Measurements from ENCODE around the gene AIFM1. TPM values are rescaled to one million over a fixed set of nuclear protein-coding genes. Genes with fewer than 3 reads are reported as not detected.
A peak's percentile ranks its signal among the peaks of the same experiment; 100 is the strongest.

Gene AIFM1
- total and polyA plus RNA-seq, 4 experiments from 2014 or later: 20.0 to 39.4 (median 27.9) TPM

GRCh38 chrX:130094696-130095095 is 70.9 kb downstream of the AIFM1 start:
- H3K4me1 ChIP-seq (ENCODE audit: insufficient read depth, low read length): peaks cover 85% of the 10 kb centered on the region
- no peaks in the 10 kb centered on the region for H3K27me3 ChIP-seq (ENCODE audit: insufficient read depth, low read length)
- no peaks in the 10 kb centered on the region for H3K9me3 Mint-ChIP-seq
- no peaks in the 10 kb centered on the region for H3K27me3 Mint-ChIP-seq
- no peak overlapping the region for H3K27ac ChIP-seq (ENCODE audit: low read depth, low read length)
- POLR2A ChIA-PET (ENCODE audit: partially characterized antibody): interaction anchor here (1.0 to 8.2 kb wide), 7 partner anchors 9 to 77 kb away, joined by 3 to 57 read pairs (median 6); partner anchors contain the start of genes ELF4 and RAB33A
- H3K9me3 ChIP-seq (ENCODE audit: control insufficient read depth in 1 of 2, low read length in 2 of 2): no peaks in the 10 kb centered on the region
- H3K4me3 ChIP-seq (ENCODE audit: low read length in 2 of 2): no peak overlapping the region
- H3K36me3 Mint-ChIP-seq: peaks cover 0 to 4% of the 10 kb centered on the region in 2 donors
- intact Hi-C loops (cut with micrococcal nuclease): no loop called here
- CTCF ChIA-PET (ENCODE audit: partially characterized antibody): interaction anchor here (1.3 to 6.5 kb wide), 6 partner anchors 11 to 26 kb away, joined by 3 to 49 read pairs (median 6); no protein-coding TSS in a partner anchor
- H3K4me3 Mint-ChIP-seq: peak overlapping the region in 5 of 8 donors; percentile 3 to 39 (median 21)
- DNase-seq: no peak
- H3K36me3 ChIP-seq (ENCODE audit: insufficient read depth, low read length): no peaks in the 10 kb centered on the region
- H3K27ac Mint-ChIP-seq: peak overlapping the region in 6 of 7 donors; percentile 32 to 84 (median 79)
- peaks cover 36 to 82% (median 64%) of the 10 kb centered on the region in 4 donors for H3K4me1 Mint-ChIP-seq

- H3K4me1 Mint-ChIP-seq: peaks cover 33 to 83% (median 61%) of the 10 kb centered on the region in 4 donors
- H3K9me3 Mint-ChIP-seq: no peaks in the 10 kb centered on the region
Measured at GRCh38 chrX:130093271-130093670, 72.4 kb downstream of the AIFM1 start.

DNA sequence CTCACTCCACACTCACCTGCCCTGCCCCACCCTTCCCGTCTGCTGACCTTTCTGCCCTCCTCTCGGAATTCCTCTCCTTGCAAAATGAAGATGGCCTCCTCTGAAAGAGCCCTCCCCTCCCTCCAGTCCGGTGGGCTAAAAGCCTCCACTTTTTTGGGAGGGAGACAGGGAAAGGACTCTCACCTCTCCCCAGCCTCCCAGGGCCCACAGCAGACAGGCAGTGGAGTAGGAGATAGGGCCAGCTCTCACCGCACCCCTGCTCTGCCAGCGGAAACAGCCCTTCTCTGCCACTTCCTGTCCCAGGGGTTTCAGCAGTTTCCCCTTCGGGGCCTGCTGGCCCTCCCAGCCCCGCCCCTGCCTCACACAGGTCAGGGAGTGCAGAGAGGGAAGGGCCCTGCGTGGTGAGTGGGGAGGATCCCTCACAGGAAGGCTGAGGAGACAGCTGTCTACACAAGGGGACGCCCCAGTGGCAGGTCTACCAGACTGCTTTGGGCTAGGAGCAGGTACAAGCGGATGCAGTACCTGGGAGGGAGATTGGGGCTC is 73.6 kb downstream of the AIFM1 start:
- H3K27ac ChIP-seq (ENCODE audit: low read depth, low read length): peak overlapping the region; percentile 69
- H3K36me3 ChIP-seq (ENCODE audit: insufficient read depth, low read length): no peaks in the 10 kb centered on the region
- ChIA-PET POLR2A (ENCODE audit: partially characterized antibody) (interaction anchor here (0.7 to 1.7 kb wide), 11 partner anchors 8 to 487 kb away, joined by 3 to 12 read pairs (median 4); partner anchors contain the start of genes AIFM1, ELF4 and RAB33A), CTCF (ENCODE audit: partially characterized antibody) (interaction anchor here (1.0 to 9.4 kb wide), 3 partner anchors 10 to 28 kb away, joined by 4 to 118 read pairs (median 7); no protein-coding TSS in a partner anchor)
- no peaks in the 10 kb centered on the region for H3K27me3 ChIP-seq (ENCODE audit: insufficient read depth, low read length)
- Mint-ChIP-seq H3K4me3 (peak overlapping the region; percentile 87 to 96 (median 90)), H3K36me3 (peaks cover 0 to 4% of the 10 kb centered on the region in 2 donors), H3K9me3 (no peaks in the 10 kb centered on the region), H3K4me1 (peaks cover 33 to 82% (median 59%) of the 10 kb centered on the region in 4 donors), H3K27me3 (no peaks in the 10 kb centered on the region), H3K27ac (peak overlapping the region; percentile 93 to 99 (median 96))
- H3K9me3 ChIP-seq (ENCODE audit: control insufficient read depth in 1 of 2, low read length in 2 of 2): no peaks in the 10 kb centered on the region
- peak overlapping the region in 1 of 2 donors; percentile 49 for H3K4me3 ChIP-seq (ENCODE audit: low read length in 2 of 2)
- peaks cover 79% of the 10 kb centered on the region for H3K4me1 ChIP-seq (ENCODE audit: insufficient read depth, low read length)
- peak; percentile 85 to 96 (median 91) for DNase-seq
- intact Hi-C loops (cut with micrococcal nuclease): loop anchor here (1.0 kb wide), 3 partner anchors 10 to 28 kb away; no protein-coding TSS in a partner anchor

More at GRCh38 chrX:130093271-130093670, 72.4 kb downstream of the AIFM1 start:
- H3K4me1 ChIP-seq (ENCODE audit: insufficient read depth, low read length): peaks cover 79% of the 10 kb centered on the region
- intact Hi-C loops (cut with micrococcal nuclease): no loop called here
- H3K4me3 ChIP-seq (ENCODE audit: low read length in 2 of 2): peak overlapping the region in 1 of 2 donors; percentile 28
- H3K27me3 Mint-ChIP-seq: no peaks in the 10 kb centered on the region
- peak overlapping the region; percentile 30 to 96 (median 73) for H3K27ac Mint-ChIP-seq
- no peak overlapping the region for H3K27ac ChIP-seq (ENCODE audit: low read depth, low read length)
- no peaks in the 10 kb centered on the region for H3K27me3 ChIP-seq (ENCODE audit: insufficient read depth, low read length)
- ChIA-PET CTCF (ENCODE audit: partially characterized antibody) (interaction anchor here (0.8 kb wide), 1 partner anchor 26 kb away, joined by 3 read pairs; no protein-coding TSS in a partner anchor), POLR2A (ENCODE audit: partially characterized antibody) (interaction anchor here (8.2 kb wide), 1 partner anchor 16 kb away, joined by 57 read pairs; the partner anchor contains the start of gene ELF4)
- no peaks in the 10 kb centered on the region for H3K9me3 ChIP-seq (ENCODE audit: control insufficient read depth in 1 of 2, low read length in 2 of 2)
- H3K36me3 ChIP-seq (ENCODE audit: insufficient read depth, low read length): no peaks in the 10 kb centered on the region
- DNase-seq: no peak
- H3K4me3 Mint-ChIP-seq: peak overlapping the region in 3 of 8 donors; percentile 15 to 56 (median 33)
- H3K36me3 Mint-ChIP-seq: peaks cover 0 to 4% of the 10 kb centered on the region in 2 donors

- intact Hi-C loops (cut with micrococcal nuclease): no loop called here
- ChIA-PET CTCF (ENCODE audit: partially characterized antibody) (interaction anchor here (1.1 to 9.4 kb wide), 2 partner anchors 9 to 29 kb away, joined by 6 to 118 read pairs; no protein-coding TSS in a partner anchor), POLR2A (ENCODE audit: partially characterized antibody) (interaction anchor here (0.7 kb wide), 1 partner anchor 75 kb away, joined by 3 read pairs; the partner anchor contains the start of gene AIFM1)
- peaks cover 78% of the 10 kb centered on the region for H3K4me1 ChIP-seq (ENCODE audit: insufficient read depth, low read length)
- peak overlapping the region; percentile 76 to 94 (median 82) for H3K27ac Mint-ChIP-seq
- no peak overlapping the region for H3K27ac ChIP-seq (ENCODE audit: low read depth, low read length)
- peaks cover 28 to 86% (median 66%) of the 10 kb centered on the region in 4 donors for H3K4me1 Mint-ChIP-seq
- no peaks in the 10 kb centered on the region for H3K9me3 Mint-ChIP-seq
- H3K36me3 ChIP-seq (ENCODE audit: insufficient read depth, low read length): no peaks in the 10 kb centered on the region
- H3K27me3 ChIP-seq (ENCODE audit: insufficient read depth, low read length): no peaks in the 10 kb centered on the region
- peaks cover 0 to 5% of the 10 kb centered on the region in 2 donors for H3K36me3 Mint-ChIP-seq
- peak overlapping the region in 7 of 8 donors; percentile 46 to 79 (median 61) for H3K4me3 Mint-ChIP-seq
- H3K9me3 ChIP-seq (ENCODE audit: control insufficient read depth in 1 of 2, low read length in 2 of 2): no peaks in the 10 kb centered on the region
- DNase-seq: no peak
- H3K4me3 ChIP-seq (ENCODE audit: low read length in 2 of 2): no peak overlapping the region
- H3K27me3 Mint-ChIP-seq: no peaks in the 10 kb centered on the region
Measured at GRCh38 chrX:130090364-130090763, 75.3 kb downstream of the AIFM1 start.

GRCh38 chrX:130086447-130087206 is 79.0 kb downstream of the AIFM1 start:
- intact Hi-C loops (cut with micrococcal nuclease): loop anchor here (2.0 kb wide), 1 partner anchor 24 kb away; the partner anchor contains the start of gene ELF4
- peak overlapping the region; percentile 88 to 94 (median 92) for H3K4me3 Mint-ChIP-seq
- peaks cover 0 to 7% of the 10 kb centered on the region in 2 donors for H3K36me3 Mint-ChIP-seq
- peaks cover 24 to 90% (median 70%) of the 10 kb centered on the region in 4 donors for H3K4me1 Mint-ChIP-seq
- POLR2A ChIA-PET (ENCODE audit: partially characterized antibody): interaction anchor here (0.6 to 4.9 kb wide), 14 partner anchors 8 to 450 kb away, joined by 3 to 36 read pairs (median 4); partner anchors contain the start of genes AIFM1, ELF4 and RAB33A
- H3K27me3 Mint-ChIP-seq: no peaks in the 10 kb centered on the region
- H3K27me3 ChIP-seq (ENCODE audit: insufficient read depth, low read length): no peaks in the 10 kb centered on the region
- H3K27ac Mint-ChIP-seq: peak overlapping the region; percentile 89 to 94 (median 93)
- CTCF ChIA-PET (ENCODE audit: partially characterized antibody): interaction anchor here (0.9 to 9.4 kb wide), 5 partner anchors 11 to 33 kb away, joined by 3 to 118 read pairs (median 3); no protein-coding TSS in a partner anchor
- no peaks in the 10 kb centered on the region for H3K36me3 ChIP-seq (ENCODE audit: insufficient read depth, low read length)
- DNase-seq: peak; percentile 76 to 84 (median 78)
- H3K27ac ChIP-seq (ENCODE audit: low read depth, low read length): peak overlapping the region; percentile 70
- H3K9me3 ChIP-seq (ENCODE audit: control insufficient read depth in 1 of 2, low read length in 2 of 2): no peaks in the 10 kb centered on the region
- H3K9me3 Mint-ChIP-seq: no peaks in the 10 kb centered on the region
- H3K4me1 ChIP-seq (ENCODE audit: insufficient read depth, low read length): peaks cover 76% of the 10 kb centered on the region
- peak overlapping the region; percentile 72 to 78 for H3K4me3 ChIP-seq (ENCODE audit: low read length in 2 of 2)

GRCh38 chrX:130085551-130086446 is 79.8 kb downstream of the AIFM1 start:
- peaks cover 0 to 1% (median 0%) of the 10 kb centered on the region in 8 donors for H3K9me3 Mint-ChIP-seq
- POLR2A ChIA-PET (ENCODE audit: partially characterized antibody): interaction anchor here (0.8 to 4.9 kb wide), 12 partner anchors 9 to 326 kb away, joined by 3 to 36 read pairs (median 4); partner anchors contain the start of genes AIFM1, ELF4 and RAB33A
- Histone ChIP-seq H3K4me3 (ENCODE audit: low read length in 2 of 2) (peak overlapping the region; percentile 72 to 78), H3K27ac (ENCODE audit: low read depth, low read length) (peak overlapping the region; percentile 70), H3K4me1 (ENCODE audit: insufficient read depth, low read length) (peaks cover 79% of the 10 kb centered on the region), H3K9me3 (ENCODE audit: control insufficient read depth in 1 of 2, low read length in 2 of 2) (no peaks in the 10 kb centered on the region), H3K36me3 (ENCODE audit: insufficient read depth, low read length) (peaks cover 4% of the 10 kb centered on the region), H3K27me3 (ENCODE audit: insufficient read depth, low read length) (no peaks in the 10 kb centered on the region)
- H3K27me3 Mint-ChIP-seq: no peaks in the 10 kb centered on the region
- CTCF ChIA-PET (ENCODE audit: partially characterized antibody): interaction anchor here (0.9 to 9.4 kb wide), 6 partner anchors 12 to 79 kb away, joined by 3 to 118 read pairs (median 4); no protein-coding TSS in a partner anchor
- peak overlapping the region; percentile 89 to 96 (median 93) for H3K27ac Mint-ChIP-seq
- H3K4me1 Mint-ChIP-seq: peaks cover 25 to 93% (median 73%) of the 10 kb centered on the region in 4 donors
- DNase-seq: peak in 1 of 5 donors; percentile 56
- H3K36me3 Mint-ChIP-seq: peaks cover 0 to 7% of the 10 kb centered on the region in 2 donors
- peak overlapping the region; percentile 88 to 94 (median 92) for H3K4me3 Mint-ChIP-seq
- intact Hi-C loops (cut with micrococcal nuclease): loop anchor here (2.0 kb wide), 1 partner anchor 25 kb away; the partner anchor contains the start of gene ELF4

Data from CD4-positive, alpha-beta memory T cell (primary cell).